ENCODE measurements around the gene KLC3.
"Not testable (repeated sequence)": the region's sequence is repeated elsewhere in the genome, so short reads cannot be mapped to it uniquely, and the experiment has no call there.

Gene KLC3

DNA sequence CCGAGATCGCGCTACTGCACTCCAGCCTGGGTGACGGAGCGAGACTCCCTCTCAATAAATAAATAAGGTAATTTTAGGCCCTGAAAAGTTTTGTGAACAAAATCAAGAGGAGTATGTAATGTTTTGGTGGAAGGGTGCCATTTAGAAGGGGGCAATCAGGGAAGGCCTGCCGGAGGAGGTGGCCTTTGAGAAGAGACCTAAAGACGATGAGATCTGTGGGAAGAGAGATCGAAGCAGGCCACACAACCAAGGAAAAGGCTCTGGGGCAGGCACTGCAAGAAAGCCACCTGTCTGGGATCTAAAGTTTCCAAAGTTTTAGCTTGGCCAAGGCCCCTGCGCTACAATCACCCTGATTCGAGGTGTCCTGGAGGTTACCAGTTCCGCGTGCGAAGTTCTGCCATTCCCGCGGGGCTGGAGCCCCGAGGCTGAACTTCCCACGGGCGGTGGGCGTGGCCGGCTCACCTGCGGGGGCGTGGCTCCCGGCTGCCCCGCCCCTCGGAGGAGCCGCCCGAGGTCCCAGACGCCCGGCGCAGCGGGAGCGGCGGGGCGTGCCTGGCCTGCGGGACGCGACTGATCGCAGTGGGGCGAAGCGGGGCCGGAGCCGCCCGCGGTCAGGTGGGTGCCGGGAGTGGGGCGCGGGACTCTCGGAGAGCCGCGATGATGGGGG is at the start of gene KLC3:
Gene KLC3, plus strand, starts transcription at position 519 of the 667 bp plus-strand sequence. CDS start 4,792 bp downstream, outside the sequence.
- no peak for DNase-seq (ENCODE audit: low read depth)

DNA sequence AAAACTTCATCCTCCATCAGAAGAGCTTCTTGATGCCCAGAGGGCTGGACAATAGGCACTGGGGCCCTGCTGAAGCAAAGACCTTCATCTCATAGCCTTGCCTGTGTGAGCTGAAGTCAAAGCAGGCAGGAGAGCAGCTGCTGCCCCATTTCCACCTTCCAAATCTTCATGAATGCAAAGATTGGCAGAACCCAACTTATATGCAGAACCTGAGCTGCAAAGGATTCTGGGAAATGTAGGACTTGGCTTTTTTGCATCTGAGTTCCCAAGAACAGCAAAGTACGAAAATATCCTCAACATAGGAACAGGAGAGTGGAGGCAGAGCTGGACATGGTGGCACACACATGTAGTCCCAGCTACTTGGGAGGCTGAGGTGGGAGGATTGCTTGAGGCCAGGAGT is 48.7 kb upstream of the KLC3 start:
- DNase-seq (ENCODE audit: low read depth), result no peak

DNA sequence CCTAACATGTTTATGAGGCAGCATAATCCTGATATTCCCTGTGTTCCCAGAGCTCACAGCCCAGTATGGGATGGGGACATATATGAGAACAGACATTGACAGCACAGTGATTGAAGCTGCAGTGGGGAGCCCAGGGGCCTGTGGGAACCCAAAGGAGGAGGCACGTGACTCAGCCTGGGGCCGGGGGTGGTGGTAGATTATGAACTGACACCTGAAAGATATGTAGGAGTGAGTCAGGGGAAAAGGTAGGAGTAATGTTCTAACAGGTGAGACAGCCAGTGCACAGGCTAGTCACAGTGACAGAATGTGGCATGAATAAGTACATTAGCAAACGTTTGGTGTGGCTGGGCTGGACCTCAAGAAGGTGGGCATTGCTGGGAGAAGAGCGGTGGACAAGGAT is 46.9 kb upstream of the KLC3 start:
- no peak for DNase-seq (ENCODE audit: low read depth)

DNA sequence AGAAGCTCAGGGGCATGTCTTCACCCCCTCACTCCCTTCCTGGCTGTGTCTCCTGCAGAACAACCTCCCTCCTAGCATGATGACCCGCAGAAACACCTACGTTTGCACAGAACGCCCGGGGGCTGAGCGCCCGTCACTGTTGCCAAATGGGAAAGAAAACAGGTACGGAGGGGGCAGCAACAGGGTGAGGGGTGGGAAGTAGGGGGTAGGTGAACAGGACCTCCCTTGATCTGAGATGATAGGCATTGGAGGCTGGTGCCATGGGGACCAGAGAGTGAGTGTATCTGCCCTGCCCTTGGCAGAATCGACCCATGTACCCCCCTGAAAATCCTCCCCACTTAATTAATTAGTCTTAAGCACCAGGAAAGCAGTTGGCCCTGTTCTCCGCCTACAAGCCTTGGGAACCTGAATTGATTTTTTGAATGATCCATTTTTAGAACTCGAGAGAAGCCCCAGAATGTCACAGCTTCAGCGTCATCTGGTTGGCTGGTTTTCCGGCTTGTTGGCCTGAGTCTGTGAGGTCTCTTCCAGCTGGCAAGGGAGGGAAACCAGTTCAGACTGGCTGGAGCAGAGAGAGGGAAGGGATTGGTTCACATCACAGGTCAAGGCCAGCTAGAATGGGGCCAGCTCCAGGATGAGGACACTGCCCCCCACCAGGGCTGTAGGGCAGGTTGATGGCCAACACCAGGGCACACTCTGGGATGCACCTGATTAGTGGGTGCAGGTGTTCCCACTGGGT is 46.1 kb upstream of the KLC3 start:
- DNase-seq (ENCODE audit: low read depth), result no peak

DNA sequence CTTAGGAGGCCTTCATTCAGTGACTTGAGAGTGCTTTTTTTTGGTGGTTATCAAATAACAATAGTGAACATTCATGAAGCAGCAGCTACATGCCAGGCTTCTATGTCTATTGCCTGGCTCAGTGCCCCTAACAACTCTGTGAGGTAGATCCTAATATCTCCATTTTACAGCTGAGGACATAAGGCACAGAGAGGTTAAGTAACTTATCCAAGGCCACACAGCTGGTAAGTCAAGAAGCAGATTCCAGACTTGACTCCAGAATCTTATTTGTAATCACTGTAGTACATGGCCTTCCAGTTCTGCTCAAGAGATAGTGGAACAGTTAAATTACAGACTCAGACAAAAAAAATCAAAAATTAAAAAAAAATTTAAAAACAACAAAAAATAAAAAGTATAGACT is 44.7 kb upstream of the KLC3 start:
- DNase-seq (ENCODE audit: low read depth), result no peak

DNA sequence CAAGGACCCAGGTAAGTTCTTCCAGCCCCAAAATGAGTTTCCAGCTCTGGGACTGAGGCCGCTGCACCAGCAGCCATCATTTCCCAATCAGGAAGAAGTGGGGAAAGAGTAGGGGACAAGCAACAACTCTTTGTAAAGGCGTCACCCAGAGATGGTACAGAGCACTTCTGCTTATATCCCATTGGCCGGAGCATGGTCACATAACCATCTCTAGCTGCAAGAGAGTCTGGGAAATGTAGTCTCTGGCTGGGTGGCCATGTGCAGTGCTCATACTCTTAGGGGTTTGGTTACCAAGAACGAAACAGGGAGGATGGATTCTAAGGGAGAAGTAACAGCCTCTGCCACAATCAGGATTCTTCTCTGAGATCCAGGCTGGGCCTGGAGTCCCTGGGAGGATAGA is 44.2 kb upstream of the KLC3 start:
- DNase-seq (ENCODE audit: low read depth), result no peak

DNA sequence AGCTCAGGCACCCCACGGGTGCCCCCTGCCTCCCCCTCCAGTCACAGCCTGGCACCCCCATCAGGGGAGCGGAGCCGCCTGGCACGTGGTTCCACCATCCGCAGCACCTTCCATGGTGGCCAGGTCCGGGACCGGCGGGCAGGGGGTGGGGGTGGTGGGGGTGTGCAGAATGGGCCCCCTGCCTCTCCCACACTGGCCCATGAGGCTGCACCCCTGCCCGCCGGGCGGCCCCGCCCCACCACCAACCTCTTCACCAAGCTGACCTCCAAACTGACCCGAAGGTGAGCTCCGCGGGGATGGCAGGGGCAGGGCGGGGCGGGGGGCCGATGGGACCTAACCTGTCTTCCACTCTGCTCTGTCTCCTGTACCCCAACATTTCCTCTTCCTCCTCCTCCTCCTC is 42.9 kb upstream of the KLC3 start:
- DNase-seq (ENCODE audit: low read depth), result no peak

DNA sequence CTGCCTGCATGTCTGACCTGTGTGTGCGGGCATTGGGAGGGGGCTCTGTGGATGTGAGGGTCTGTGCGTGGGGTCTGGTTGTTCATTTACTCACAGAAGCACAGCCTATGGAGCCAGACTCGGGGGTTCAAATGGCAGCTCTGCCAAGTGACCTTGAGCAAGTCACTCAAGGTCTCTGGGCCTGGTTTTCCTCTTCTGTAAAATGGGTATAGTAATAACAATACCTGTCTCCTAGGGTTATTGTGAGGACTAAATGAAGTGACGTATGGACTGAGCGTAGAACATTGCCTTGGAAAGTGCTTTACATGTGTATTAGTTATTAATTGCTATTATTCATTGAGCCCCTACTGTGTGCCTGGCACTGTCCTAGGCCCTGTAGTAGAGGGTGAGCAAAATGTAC is 42.3 kb upstream of the KLC3 start:
- DNase-seq (ENCODE audit: low read depth), result no peak

DNA sequence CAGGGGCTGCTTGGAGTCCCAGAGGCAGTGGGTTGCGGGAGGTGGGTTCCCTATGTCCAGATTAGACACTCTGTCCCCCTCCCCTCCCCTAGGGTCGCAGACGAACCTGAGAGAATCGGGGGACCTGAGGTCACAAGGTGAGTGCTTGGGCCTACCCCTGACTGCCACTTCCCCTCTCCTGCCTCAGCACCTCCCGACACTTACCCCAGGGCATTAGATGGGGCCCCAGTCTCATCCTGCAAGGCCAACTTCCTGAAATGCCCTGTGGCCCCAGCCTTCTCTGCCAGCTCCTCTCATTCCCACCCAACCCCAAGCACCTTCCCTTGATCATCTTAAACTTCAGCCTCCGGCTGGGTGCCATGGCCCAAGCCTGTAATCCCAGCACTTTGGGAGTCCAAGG is 40.8 kb upstream of the KLC3 start:
- DNase-seq (ENCODE audit: low read depth), result no peak

DNA sequence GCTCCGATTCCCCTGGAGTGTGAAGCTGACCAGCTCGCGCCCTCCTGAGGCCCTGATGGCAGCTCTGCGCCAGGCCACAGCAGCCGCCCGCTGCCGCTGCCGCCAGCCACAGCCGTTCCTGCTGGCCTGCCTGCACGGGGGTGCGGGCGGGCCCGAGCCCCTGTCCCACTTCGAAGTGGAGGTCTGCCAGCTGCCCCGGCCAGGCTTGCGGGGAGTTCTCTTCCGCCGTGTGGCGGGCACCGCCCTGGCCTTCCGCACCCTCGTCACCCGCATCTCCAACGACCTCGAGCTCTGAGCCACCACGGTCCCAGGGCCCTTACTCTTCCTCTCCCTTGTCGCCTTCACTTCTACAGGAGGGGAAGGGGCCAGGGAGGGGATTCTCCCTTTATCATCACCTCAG is 38.1 kb upstream of the KLC3 start:
- DNase-seq (ENCODE audit: low read depth), result no peak

DNA sequence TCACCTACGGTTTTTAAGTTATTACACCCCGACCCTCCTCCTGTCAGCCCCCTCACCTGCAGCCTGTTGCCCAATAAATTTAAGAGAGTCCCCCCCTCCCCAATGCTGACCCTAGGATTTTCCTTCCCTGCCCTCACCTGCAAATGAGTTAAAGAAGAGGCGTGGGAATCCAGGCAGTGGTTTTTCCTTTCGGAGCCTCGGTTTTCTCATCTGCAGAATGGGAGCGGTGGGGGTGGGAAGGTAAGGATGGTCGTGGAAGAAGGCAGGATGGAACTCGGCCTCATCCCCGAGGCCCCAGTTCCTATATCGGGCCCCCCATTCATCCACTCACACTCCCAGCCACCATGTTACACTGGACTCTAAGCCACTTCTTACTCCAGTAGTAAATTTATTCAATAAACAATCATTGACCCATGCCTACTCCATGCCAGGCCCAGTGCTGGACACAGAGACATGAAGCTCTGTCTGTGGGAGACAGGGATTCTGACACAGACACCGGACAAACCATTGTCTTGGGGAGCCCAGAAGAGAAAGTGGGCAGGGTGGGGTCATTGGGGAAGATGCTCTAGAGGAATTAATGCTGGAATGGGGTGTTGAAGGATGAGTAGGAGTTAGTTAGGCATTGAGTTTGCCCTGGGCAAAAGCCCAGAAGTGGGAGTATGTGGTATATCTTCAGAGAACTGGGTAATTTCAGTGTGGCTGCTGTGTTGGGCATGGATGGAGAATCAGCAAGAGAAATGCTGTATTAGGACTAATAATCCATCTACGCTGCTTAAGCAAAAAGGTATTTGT is 37.1 kb upstream of the KLC3 start:
- DNase-seq (ENCODE audit: low read depth), result no peak

DNA sequence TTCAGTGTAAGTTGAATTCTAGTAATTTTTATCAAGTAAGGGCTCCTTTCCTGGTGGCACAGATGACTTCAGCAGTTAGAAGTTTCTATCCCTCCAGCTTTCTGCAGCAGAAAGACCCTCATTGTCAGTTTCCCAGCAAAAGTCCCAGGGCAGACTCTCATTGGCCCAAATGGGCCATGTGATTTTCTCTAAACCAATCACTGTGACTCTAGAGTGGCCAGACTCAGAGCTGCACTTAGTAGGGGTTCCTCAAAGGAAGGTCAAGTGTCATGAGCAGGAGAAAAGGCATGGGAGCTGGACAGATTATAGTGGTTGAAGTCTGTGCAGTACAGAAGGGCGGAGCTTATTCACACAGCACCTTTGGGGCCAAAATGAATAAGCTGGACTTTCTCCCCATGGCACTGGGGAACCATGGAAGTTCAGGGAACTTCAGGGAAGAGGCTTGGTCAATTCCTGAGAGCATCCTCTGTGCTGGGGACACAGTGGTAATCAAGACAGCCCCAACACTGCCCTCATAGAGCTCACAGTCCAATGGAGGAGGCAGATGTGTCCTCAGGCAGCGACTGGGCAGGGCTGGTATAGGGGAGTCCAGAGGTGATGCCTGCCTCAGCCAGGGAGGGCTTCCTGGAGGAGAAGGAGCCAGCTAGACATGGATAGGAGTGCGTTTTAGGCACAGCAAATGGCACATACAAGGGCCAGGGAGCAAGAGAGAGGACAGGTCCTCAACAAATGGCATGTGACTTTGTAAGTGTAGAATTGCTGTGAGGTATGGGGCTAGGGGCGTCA is 36.2 kb upstream of the KLC3 start:
- no peak for DNase-seq (ENCODE audit: low read depth)

DNA sequence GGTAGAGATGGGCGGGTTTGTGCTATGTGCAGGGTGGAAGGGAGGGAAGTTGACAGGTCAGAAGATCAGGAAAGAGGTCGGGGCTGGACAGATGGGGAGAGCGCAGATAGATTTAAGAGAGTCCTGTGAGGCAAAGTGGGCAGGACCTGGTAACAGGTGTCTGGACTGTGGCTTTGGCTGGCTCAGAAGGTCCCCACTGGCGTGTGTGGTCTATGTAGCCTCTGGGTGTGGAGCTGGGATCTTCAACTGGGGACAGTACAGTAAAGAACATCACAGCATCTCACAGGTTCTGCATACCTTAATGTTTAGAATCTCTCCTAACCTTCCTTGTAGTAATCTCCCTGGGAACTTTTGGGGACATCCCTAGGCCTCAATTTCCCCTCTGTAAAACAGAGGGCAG is 35.5 kb upstream of the KLC3 start:
- no peak for DNase-seq (ENCODE audit: low read depth)

DNA sequence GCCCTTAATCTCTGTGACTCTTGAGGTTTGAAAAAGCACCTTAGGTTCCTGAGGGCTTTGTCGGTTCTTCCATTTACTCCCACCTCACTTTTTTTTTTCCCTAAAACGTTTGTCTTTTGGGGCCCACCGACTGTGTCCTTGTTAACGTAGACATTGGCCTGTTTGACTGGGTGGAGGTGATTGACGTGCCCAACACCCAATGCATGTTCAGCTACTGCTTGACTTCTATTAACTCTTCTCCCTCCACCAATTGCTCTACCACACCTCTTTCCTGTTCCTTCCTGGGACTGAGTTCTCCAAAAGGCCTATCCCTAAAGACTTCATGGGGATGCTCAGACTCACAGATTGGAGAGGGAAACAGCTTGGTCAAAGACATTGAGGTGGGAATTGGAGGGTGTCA is 35.1 kb upstream of the KLC3 start:
- DNase-seq (ENCODE audit: low read depth), result no peak

DNA sequence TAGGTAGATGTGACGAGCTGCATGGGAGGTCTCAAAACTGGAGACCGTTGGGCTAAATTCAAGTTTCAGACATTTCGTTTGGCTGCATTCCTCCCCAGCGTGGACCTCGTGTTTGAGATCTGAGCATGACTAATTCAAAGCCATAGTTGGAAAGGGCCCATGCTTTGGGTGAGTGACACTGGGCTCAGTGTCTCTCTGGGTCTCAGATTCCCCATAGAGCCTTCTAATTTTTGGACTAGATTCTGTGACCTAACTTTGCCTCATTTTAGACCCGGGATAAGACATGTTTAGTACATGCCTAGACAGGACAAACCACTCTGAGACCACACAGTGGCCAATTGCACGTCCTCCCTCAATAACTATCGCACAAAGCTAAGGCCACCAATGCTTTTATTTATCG is 34.5 kb upstream of the KLC3 start:
- no peak for DNase-seq (ENCODE audit: low read depth)

DNA sequence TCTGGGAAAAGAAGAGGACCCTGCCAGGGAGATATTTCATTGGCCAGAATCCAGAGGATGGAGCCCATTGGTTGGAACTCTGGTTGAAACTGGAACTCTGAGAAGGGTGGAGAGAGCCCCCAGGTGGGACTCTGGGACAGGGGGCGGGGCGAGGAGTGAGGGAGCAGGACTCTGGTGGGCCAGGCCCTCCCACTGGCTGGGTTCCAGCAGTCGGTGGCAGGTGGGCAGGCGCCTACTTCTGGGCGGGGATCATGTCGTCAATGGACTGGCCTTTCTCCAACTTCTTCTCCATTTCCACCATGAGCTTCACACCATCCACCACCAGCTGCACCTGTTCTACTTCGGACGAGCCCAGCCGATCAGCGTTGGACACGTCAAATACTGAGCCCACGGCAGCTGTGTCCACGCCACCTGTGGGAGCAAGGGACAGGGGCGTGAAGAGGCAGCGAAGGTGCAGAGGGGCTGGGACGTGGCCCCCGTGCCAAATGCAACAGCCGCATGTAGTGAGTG is 34.0 kb upstream of the KLC3 start:
- DNase-seq (ENCODE audit: low read depth), result no peak

DNA sequence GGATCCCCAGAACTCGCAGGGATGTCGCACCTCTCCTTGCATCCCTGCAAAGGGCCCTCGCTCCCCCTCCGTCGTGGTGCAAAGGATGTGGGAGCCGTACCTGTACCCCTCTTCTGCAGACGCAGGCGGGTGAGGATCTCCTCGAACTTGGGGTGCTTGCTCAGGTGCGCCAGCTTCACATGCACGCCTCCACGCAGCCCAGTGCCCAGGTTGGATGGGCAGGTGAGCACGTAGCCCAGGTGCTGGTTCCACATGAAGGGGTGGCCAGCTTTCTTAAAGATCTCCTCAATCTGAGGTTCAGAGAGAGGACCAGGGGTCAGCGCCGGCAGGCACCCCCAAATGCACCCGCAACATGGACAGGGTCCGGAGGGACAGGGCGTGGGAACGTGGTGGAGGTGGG is 33.2 kb upstream of the KLC3 start:
- no peak for DNase-seq (ENCODE audit: low read depth)

DNA sequence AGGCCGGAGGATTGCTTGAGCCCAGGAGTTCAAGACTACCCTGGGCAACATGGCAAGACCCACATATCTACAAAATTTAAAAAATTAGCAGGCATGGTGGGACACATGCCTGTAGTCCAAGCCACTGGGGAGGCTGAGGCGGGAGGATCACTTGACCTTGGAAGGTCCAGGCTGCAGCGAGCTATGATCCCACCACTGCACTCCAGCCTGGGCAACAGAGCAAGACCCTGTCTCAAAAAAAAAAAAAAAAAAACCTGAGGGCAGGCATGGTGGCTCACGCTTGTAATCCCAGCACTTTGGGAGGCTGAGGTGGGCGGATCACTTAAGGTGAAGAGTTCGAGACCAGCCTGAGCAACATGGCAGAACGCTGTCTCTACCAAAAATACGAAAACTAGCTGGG is 31.2 kb upstream of the KLC3 start:
- DNase-seq (ENCODE audit: low read depth), result not testable (repeated sequence)

DNA sequence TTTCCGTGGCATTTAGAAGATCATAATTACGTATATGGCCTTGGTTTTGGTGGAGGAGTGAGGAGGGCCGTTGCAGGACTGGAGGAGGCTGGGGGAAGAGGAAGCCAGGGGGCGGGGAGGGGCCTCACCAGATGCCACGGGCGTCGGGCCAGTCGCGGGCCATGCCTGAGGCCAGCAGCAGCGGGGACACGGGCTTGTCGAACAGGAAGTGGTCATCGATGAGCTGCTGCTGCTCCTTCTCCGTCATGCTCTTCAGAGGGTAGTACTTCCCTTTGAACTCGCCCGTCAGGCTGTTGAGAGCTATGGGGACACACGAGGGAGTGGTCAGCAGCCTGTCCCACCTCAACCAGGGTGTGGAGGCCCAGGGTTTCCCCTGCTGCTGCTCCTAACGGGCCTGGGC is 28.9 kb upstream of the KLC3 start:
- DNase-seq (ENCODE audit: low read depth), result no peak

DNA sequence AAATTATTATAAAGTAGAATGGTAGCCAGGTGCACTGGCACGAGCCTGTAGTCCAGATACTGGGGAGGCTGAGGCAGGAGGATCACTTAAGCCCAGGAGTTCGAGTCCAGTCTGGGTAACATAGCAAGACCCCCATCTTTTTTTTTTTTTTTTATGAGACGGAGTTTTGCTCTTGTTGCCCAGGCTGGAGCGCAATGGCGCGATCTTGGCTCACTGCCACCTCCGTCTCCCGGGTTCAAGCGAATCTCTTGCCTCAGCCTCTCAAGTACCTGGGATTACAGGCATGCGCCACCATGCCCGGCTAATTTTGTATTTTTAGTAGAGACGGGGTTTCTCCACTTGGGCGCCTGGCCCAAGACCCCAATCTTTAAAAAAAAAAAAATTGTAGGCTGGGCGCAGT is 28.3 kb upstream of the KLC3 start:
- not testable (repeated sequence) for DNase-seq (ENCODE audit: low read depth)

DNA sequence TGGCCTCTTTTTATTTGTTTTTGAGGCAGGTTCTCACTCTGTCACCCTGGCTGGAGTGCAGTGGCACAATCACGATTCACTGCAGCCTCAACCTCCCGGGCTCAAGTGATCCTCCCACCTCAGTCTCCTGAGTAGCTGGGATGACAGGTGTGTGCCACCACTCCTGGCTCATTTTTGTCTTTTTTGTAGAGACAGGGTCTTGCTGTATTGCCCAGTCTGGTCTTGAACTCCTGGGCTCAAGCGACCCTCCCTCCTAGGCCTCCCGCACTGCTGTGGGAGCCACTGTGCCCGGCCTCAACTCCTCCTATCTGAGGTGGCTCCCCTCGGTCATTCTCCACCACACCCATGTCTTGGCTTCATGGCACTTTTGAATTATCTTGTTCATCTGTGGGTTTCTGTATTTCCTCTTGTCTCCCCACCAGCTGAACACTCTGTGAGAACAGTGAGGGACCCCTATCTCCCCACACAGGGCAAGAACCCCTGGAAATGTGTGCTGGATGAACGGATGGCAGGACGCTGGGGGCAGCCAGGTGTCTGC is 25.8 kb upstream of the KLC3 start:
- no peak for DNase-seq (ENCODE audit: low read depth)

DNA sequence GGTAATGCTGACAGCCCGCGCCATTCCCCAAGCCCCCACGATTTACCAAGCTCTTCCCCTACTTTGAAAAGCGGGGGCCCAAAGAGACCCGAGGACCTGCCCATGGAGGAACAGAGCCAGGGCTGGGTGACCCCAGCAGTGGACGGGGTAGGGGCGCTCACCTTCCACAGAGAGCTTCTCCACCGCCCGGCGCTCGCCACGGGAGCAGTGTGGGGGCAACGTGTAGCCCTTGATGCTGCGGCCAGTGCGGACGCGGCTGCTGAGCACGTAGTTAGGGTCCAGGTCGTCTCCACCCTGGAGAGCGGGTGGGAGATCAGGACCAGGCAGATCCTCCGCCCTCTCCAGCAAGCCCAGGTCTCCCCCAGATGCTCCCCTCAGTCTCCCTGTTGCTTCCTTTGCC is 25.2 kb upstream of the KLC3 start:
- no peak for DNase-seq (ENCODE audit: low read depth)

All from fibroblast of the conjunctiva (primary cell).